Measurements from ENCODE around the gene SHH.

DNA sequence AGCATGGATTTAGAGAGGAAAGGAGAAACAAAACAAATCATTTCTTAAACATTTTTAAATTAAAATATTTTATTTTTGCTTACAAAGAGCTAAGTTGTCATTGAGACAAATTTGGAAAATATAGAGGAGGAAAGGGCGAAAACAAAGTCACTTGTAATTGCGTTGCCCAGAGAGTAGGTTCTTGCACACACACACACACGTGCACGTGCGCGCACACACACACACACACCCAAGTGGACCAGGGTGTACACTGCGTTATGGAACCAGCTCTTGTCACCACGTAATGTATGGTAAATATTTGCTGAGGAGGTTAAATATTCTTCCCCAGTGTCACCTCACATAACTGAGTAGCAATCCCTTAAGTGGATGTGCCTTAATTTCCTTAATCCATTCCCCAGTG lies 21.6 kb downstream of the SHH start:
- TF ChIP-seq, protein P1, sequence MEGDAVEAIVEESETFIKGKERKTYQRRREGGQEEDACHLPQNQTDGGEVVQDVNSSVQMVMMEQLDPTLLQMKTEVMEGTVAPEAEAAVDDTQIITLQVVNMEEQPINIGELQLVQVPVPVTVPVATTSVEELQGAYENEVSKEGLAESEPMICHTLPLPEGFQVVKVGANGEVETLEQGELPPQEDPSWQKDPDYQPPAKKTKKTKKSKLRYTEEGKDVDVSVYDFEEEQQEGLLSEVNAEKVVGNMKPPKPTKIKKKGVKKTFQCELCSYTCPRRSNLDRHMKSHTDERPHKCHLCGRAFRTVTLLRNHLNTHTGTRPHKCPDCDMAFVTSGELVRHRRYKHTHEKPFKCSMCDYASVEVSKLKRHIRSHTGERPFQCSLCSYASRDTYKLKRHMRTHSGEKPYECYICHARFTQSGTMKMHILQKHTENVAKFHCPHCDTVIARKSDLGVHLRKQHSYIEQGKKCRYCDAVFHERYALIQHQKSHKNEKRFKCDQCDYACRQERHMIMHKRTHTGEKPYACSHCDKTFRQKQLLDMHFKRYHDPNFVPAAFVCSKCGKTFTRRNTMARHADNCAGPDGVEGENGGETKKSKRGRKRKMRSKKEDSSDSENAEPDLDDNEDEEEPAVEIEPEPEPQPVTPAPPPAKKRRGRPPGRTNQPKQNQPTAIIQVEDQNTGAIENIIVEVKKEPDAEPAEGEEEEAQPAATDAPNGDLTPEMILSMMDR (IDR thresholded peaks at IDR 0.05; ENCODE audit: low read depth, low read length, poor library complexity, severe bottlenecking) = no peak
- no peak for TF ChIP-seq EZH2phosphoT487 (IDR thresholded peaks at IDR 0.05; ENCODE audit: borderline replicate concordance, low read length)
